ENCODE results near the gene POTEF.
"Not testable (repeated sequence)": the region's sequence is repeated elsewhere in the genome, so short reads cannot be mapped to it uniquely, and the experiment has no call there.

POTEF gene

DNA sequence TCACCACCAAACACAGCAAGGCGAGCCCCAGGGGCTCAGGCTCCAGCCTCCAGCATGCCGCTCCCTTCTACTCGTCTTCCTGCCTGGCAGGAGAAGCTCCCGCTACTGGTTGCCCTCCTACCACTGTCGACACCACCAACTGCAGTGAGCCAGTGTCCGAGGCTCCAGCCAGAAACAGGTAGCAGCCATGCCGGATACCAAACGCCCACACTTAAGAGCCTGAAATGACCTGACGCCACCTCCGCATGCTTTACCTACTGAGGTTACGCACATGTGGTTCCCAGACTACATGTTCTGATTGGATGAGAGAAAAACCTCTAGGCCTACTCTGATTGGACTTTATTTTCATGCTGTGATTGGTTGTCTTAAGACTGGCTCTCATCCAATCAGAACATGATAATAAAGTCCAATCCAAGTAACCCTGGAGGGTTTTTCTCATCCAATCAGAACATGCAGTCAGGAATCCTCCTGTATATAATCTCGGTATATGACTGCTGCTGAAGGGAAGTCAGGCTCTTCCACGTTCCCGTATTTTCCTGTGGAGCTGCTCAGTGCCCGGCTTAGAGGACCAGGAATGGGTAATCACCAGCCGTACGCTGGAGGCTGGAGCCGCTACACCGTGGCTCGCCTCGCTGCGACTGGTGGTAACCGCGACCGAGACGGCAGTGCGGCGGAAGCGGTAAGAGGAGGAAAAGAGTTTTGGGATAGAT, at the start of gene POTEF:
Gene POTEF (minus strand): TSS at position 103 of the 710 bp plus-strand sequence. CDS start 8,707 bp downstream, outside the sequence.
- DNase-seq (ENCODE audit: low read depth) = not testable (repeated sequence)

DNA sequence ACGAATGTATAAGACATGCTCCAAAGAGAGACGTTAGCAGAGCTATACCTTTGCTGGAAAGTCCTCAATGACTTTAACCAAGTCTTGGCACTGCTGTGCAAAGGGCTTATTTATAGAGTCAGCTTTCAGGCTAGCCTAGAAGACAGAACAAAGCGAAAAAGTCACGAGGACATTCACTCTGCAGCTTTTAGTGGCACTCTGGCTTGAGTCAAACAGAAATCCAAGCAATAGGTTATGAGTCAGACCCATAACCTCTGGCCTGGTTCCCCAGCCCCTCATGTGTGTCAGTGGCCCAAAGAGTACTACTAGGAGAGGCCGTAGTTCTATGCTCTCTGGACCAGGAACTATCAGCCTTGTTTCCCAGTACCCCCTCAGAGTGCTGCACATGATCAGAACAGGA, 45.8 kb upstream of the POTEF start:
- DNase-seq (ENCODE audit: low read depth) = not testable (repeated sequence)

DNA sequence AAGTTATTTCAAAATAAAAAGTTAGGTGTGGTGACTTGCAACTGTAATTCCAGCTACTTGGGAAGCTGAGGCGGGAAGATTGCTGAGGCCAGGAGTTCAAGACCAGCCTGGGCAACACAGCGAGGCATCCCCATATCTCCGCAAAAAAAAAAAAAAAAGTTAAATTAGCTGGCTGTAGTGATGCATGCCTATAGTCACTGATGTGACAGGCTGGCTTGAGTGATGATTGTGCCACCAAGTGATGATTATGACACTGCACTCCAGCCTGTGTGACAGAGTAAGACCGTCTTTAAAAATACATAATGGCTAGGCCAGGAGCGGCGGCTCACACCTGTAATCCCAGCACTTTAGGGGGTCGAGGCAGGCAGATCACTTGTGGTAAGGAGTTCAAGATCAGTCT, 40.9 kb upstream of the POTEF start:
- no peak for DNase-seq (ENCODE audit: low read depth)

DNA sequence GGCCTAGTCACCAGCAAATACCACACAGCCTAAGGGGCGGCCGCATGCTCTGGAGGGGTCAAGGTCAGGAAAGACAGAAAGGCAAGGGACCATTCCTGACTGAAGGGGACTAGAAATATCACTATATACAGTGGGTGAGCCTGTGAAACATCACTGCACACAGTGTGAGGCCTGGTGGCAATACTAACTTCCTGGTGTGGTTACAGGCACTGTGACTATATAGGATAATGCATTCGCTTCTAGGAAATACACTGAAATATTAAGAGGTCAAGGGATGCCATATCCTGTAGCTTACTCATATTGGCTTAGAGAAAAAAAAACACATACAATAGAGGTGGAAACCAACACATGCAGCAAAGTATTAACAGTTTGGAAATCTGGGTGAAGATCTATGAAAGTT, 40.1 kb upstream of the POTEF start:
- DNase-seq (ENCODE audit: low read depth) = not testable (repeated sequence)

DNA sequence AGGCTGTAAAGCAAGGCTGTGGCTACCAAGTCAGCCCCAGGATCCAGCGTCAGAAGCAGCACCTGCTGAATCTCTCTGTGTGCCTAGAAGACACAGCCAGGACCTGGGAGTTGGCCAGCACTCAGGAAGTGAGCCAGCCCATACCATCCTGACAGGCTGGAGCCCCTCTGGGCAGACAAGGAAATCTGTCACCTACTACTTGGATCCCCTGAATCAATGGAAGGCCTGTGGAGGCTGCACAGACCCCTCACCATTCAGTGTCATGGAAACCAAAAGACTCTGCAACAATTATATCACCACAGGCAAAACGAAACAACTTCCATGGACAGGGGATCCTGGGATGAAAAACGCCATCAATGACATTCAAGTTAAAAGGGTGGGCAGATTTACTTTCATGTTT, 37.6 kb upstream of the POTEF start:
- DNase-seq (ENCODE audit: low read depth) = not testable (repeated sequence)

DNA sequence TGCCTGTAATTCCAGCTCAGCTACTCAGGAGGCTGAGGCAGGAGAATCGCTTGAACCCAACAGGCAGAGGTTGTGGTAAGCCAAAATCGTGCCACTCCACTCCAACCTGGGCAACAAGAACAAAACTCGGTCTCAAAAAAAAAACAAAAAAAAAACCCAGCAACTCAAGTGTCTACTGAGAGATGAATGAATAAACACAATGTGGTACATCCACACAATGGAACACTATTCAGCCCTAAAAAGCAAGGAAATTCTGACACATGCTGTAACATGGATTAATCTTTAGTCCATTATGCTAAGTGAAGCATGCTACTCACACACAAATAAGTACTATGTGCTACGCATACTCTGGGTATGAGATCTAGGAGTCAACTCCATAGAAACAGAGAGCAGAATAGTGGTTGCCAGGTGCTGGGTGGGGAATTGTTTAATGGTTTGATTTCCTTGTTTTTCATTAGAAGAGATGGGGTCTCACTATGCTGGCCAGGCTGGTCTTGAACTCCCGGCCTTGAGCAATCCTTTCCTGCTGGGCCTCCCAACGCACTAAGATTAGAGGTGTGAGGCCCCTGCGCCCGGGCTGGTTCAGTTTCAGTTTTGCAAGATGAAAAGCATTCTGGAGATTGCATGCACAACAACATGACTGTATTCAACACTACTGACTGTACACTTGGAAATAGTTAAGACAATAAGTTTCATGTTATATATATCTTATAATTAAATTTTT, 36.4 kb upstream of the POTEF start:
- DNase-seq (ENCODE audit: low read depth) = no peak

DNA sequence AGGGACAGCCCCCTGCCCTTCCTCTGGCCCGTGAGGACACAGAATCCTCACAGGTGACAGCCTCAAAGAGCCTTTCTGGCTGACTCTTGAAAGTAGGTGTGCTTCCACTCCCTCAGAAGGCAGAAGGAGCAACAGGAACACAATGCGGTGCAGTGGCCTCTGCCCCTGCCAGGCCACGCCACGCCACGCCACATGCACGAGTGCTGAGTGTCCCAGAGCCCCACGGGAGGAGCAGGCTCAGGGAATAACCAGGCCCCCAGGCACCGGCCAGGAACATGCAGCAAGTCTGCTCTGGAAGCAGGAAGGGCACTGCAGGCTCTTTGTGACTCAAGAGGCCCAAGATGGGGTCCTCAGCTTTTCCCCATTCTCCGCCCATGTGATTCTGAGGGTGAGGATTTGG, 33.9 kb upstream of the POTEF start:
- DNase-seq (ENCODE audit: low read depth) = no peak

DNA sequence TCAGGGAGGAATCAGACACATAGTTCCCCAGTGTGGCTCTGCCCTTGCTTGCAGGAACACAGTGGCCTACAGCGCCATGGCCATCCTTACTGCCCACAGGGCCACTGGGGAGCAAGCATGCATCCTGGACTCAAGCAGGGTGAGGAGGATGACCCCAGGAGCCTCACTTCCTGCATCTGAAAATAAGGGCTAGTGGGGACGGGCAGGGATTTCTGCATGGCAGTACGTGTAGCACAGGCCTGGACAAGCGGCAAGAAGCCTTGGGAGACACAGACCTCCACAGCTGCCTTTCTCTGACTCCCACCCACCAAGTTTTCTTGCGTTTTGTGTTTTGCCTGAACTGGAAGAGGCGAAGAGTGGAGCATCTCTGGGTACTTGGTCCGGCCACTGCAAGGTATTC, 33.5 kb upstream of the POTEF start:
- not testable (repeated sequence) for DNase-seq (ENCODE audit: low read depth)

DNA sequence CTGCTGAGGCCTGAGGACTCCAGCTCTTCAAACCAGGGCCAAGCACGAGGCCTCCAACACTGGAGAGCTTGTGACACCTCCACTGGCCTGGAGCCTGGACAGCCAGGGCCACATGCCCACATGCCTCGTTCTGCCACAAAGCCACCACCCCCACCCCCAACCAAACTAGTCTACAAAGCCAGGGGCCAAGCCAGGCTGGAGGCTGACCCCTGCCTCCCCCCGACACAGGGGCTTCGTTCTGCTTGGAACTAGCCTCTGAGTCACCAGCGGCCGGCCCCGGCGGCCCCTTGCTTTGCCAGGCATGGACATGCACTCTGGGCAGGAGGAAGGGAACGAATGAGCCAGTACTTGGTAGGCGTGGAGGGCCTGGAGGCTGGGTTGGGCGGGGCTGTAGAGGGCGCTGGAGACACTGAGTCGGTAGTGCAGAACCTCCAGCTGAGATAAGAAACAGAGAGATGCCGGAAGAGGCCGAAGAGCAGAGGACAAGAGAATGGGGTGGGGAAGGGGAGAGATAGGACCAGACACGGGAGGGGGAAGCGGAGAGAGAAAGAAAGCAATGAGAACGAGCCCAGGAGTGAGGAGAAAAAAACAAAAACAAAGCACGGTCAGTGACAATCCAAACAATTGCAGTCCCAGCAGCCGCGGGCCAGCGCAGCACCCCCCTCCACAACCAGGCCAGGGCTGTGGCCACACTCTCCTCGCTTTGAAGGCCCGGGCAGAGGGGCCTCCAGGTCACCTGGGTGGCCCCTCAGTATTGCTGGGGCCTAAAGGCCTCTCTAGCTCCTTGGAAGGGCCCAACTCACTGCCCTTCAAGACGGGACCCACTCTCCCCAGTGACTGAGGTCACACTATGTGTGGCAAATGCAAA, 32.0 kb upstream of the POTEF start:
- not testable (repeated sequence) for DNase-seq (ENCODE audit: low read depth)

DNA sequence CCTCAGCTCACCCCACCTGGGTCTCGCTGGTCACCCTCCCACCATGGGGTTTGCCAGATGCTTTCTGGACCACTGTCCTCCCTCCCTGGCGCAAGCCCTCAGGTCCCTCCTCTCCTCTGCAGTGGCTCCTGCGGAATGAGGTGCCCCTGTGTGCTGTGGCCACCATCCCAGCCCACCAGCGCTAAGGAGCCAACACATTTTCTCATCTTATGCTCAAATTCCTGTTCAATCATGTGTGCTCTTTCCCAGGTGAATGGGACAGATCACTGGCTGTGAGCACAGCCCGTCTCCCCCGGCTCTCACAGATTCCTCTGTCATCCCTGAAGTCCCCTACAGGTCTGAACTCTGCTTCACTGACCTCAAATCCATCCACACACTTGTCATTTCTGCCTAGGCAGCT, 31.1 kb upstream of the POTEF start:
- DNase-seq (ENCODE audit: low read depth) = no peak

DNA sequence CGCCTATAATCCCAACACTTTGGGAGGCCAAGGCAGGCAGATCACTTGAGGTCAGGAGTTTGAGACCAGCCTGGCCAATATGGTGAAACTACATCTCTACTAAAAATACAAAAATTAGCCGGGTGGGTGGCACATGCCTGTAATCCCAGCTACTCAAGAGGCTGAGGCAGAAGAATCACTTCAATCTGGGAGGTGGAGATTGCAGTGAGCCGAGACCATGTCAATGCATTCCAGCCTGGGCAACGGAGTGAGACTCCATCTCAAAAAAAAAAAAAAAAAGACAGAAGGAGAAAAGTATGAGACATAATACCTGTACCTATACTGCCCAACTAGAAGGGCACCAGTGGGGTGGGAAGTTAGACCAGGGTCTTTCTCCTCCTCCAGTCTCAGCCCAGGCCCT, 30.4 kb upstream of the POTEF start:
- not testable (repeated sequence) for DNase-seq (ENCODE audit: low read depth)

DNA sequence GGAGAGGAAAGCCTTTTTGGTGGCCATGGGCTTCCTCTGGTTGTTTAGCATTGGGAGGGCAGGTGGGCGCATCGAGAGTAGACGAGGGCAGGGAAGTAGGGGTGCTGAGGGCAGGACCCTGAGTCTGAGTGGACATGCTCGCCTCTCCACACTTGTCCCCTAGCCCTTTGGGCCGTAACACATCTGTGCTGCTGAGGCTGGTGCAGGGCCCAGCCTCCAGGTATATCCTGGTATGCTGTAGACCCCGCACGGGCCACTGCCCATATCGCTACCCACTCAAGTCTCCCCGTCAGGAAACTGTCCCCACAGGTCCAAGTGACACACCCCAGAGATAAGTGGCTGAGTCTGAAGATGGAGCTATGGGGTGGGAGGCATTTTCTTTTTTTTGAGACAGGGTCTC, 29.6 kb upstream of the POTEF start:
- no peak for DNase-seq (ENCODE audit: low read depth)

DNA sequence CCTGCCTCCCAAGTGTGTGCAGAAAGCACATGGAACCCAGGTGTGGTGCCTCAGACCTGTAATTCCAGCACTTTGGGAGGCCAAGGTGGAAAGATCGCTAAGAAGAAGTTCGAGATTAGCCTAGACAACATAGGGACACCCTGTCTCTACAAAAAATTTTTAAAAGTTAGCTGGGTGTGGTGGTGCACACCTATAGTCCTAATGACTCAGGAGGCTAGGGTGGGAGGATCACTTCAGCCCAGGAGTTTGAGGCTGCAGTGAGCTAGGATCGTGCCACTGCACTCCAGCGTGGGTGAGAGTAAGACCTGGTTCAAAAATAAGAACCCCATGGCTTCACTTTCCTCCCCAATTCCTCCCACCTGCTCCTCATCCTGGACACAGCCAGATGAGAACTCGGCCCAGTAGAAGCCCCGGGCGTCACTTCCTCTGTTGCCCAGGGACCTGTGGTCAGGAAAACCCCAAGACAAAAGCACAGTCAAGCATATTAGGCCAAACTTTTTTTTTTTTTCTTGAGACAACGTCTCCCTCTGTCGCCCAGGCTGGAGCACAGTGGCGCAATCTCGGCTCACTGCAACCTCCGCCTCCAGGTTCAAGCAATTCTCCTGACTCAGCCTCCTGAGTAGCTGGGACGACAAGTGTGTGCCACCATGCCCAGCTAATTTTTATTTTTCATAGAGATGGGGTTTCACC, 28.9 kb upstream of the POTEF start:
- DNase-seq (ENCODE audit: low read depth) = not testable (repeated sequence)

DNA sequence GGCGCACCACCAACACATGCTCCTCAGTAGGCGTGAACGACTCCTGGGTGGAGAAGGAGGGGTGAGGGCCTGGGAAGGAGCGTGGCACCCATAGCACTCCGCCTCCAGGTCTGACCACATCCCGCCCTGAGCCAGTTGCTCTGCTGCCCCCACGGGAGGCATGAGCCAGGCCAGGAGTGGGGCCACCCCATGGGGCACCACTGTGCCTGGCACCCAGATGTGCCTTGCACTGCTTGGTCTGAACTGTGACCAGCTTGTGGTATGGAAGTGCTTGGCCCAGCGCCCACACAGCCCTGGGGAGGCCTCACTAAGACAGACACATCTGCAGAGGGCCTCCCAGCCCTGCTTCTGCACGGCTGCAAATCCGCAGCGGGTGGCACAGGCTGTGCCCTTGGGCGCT, 28.3 kb upstream of the POTEF start:
- not testable (repeated sequence) for DNase-seq (ENCODE audit: low read depth)

DNA sequence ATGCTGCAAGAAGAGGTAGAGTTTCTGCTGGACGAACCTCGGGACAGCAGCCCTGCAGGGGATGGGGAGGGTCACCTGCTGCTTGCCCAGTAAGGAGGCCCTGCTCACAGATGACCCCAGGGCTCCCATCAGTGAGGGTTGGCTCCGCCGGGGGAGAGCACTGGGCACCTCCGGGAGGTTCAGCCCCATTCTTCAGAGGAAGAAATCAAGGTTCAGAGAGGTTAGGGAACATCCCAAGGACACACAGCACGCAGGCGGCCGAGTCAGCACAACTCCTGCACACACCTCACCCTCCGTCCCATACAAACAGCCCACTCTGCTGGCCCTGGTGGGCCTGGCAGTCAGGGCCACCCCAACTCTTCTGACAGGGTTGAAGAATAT, 27.6 kb upstream of the POTEF start:
- no peak for DNase-seq (ENCODE audit: low read depth)

DNA sequence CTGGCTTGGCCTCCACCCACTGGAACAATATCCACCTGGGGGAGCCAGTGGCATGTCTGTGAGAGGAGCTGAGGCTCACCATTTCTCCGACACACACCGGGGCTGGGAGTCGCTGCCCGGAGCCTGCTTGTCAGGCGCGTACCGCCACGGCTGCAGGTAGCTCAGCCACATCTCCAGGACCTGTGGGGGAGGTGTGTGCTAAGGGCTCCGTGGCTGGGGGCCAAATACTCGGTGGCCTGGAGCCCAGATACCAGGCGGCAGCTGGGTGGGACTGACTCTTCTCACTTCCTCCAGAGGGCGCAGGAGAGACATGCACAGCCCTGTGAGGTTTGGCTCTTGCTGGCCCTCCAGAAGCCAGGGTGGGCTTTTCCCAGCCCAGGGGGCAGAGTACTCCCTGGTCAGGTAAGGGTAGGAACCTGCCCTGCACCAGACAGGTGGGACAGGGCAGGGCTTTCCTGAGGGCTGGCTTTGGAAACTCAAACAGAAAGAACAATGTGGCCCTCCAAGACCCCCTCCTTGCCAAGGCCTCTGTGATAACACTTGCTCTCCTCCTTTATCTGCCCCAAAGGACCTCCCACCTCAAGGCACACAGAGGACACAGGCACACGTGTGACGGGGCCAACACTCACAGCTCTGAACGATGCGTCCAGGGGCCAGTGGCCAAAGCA, 27.1 kb upstream of the POTEF start:
- not testable (repeated sequence) for DNase-seq (ENCODE audit: low read depth)

DNA sequence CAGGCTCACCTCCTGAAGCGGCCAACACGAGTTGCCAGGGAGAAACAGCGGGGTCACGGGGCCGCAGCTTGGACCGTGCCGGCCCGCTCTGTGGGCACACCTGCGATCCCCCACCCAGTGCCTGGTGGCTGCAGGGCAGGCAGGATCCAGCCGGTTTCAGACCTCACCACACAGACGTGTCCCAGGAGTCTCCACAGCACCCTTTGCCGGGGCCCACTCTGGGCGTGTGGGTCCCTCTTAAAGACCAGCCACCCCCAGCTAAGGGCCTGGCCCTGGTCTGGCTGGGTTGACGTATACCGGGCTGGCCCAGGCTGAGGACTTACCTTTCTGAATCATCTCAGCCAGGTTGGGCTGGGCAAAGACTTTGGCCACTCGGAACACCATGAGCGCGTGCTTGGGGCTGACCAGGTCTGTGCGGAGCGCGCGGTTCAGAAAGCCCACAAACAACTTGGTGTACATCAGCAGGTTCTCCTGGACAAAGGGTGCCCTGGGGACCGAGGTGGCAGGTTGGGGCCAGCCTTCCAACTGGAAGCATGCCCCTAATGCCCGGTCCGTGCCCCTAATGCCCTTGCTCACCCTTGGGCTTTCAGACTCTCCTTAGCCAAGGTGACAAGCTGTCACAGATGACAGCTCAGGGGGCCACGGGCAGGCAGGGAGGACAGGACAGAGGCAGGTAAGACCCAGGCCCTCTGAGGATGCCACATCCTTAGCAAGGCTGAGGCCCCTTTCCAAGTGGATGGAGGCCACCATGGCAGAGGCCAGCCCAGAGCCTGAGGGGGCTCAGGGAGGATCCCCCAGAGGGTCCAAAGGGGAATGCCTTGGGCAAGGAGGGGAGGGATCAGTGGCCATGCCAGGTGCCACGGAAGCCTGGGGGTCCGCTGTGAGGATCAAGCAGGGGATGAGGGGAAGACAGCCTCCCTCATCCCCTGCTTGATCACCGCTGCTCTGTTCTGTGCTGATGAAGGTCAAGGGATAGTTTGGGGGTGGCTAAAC, 26.0 kb upstream of the POTEF start:
- DNase-seq (ENCODE audit: low read depth) = no peak

DNA sequence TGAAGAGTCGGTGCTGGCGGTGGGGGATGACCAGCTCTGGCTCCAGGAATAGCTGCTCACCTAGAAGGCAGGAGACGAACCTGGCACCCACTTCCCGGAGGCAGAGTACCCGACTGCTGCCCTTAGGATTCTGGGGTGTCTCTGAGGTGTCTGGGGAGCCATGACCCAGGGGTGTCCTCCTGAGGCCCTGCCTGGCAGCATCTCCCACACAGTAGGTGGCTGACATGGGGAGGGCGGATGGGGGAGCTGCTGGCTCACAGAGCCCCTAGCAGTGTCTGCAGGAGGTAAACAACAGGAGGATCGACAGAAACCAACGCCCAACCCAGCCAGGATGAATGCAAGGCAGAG, 25.4 kb upstream of the POTEF start:
- not testable (repeated sequence) for DNase-seq (ENCODE audit: low read depth)

DNA sequence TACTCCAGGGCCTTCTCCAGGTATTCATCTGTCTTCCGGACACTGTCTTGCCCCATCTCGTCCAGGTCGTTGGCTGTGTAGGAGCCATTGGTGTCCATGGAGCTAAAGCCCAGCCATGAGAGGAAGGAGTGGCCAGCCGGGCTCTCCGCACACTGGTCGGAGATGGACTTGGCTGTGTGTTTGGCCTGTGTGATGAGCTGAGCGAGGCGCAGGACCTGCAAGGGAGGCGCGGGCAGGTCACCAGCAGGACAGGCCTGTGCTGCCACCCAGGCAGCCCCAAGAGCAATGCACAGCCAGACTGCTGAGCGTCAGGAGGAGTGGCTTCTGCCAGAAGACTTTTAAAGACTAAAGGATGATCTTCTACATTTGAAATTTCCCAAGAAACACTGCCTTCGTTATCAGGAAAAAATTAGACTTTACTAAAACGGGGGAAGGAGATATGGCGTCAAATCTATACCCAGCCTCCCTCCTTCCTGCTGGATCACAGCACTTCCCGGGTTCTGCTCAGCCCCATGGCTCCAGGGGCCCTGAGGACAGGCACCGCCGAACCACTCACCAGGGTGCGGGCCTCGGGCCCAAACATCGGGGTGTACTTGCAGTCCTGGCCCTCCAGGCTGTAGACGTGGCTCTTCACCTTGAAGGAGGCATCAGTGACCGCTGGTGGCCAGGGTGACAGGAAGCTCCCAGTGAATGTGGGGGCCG, 24.9 kb upstream of the POTEF start:
- DNase-seq (ENCODE audit: low read depth) = not testable (repeated sequence)
